ENCODE measurements around the gene DYRK2.

- TF ChIP-seq, protein P1, sequence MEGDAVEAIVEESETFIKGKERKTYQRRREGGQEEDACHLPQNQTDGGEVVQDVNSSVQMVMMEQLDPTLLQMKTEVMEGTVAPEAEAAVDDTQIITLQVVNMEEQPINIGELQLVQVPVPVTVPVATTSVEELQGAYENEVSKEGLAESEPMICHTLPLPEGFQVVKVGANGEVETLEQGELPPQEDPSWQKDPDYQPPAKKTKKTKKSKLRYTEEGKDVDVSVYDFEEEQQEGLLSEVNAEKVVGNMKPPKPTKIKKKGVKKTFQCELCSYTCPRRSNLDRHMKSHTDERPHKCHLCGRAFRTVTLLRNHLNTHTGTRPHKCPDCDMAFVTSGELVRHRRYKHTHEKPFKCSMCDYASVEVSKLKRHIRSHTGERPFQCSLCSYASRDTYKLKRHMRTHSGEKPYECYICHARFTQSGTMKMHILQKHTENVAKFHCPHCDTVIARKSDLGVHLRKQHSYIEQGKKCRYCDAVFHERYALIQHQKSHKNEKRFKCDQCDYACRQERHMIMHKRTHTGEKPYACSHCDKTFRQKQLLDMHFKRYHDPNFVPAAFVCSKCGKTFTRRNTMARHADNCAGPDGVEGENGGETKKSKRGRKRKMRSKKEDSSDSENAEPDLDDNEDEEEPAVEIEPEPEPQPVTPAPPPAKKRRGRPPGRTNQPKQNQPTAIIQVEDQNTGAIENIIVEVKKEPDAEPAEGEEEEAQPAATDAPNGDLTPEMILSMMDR (IDR thresholded peaks at IDR 0.05 in 8 of 11, conservative IDR thresholded peaks at IDR 0.05 in 3 of 11): no peak
- no peak for TF ChIP-seq POLR2A (IDR thresholded peaks at IDR 0.05)
- no peak for TF ChIP-seq POLR2AphosphoS5 (IDR thresholded peaks at IDR 0.05)
These were observed 45.3 kb downstream of the DYRK2 start for GRCh38 chr12:67693894-67694293.
